ENCODE data around the gene PRSS57. TPM values are rescaled to one million over a fixed set of nuclear protein-coding genes. Genes with fewer than 3 reads are reported as not detected.

The PRSS57 gene
- total RNA-seq, 1 donor from 2014 or later = not detected

GRCh38 chr19:723247-723646 lies 28.0 kb upstream of the PRSS57 start:
- no peaks in the 10 kb centered on the region for H3K9me3 ChIP-seq (ENCODE audit: control insufficient read depth in 3 of 3, low read length in 3 of 3)
- peaks cover 8 to 14% (median 8%) of the 10 kb centered on the region in 3 donors for H3K4me1 ChIP-seq (ENCODE audit: control insufficient read depth in 3 of 3, insufficient read depth in 3 of 3, low read length in 3 of 3)
- peaks cover 20 to 27% (median 21%) of the 10 kb centered on the region in 3 donors for H3K27me3 ChIP-seq (ENCODE audit: control insufficient read depth in 3 of 3, insufficient read depth in 3 of 3, low read length in 3 of 3)
- H3K36me3 ChIP-seq (ENCODE audit: control insufficient read depth in 3 of 3, insufficient read depth in 3 of 3, low read length in 3 of 3) = peaks cover 0 to 2% (median 0%) of the 10 kb centered on the region in 3 donors
- H3K9ac ChIP-seq (ENCODE audit: low read depth in 1 of 3, low read length in 3 of 3) = no peak overlapping the region
- H3K4me3 ChIP-seq (ENCODE audit: low read length in 3 of 3) = no peak overlapping the region
- no peak overlapping the region for H3K27ac ChIP-seq (ENCODE audit: low read depth, low read length)

GRCh38 chr19:722553-723101 lies 27.4 kb upstream of the PRSS57 start:
- no peak overlapping the region for H3K4me3 ChIP-seq (ENCODE audit: low read length in 3 of 3)
- peaks cover 21 to 24% (median 22%) of the 10 kb centered on the region in 3 donors for H3K27me3 ChIP-seq (ENCODE audit: control insufficient read depth in 3 of 3, insufficient read depth in 3 of 3, low read length in 3 of 3)
- H3K9me3 ChIP-seq (ENCODE audit: control insufficient read depth in 3 of 3, low read length in 3 of 3) = no peaks in the 10 kb centered on the region
- peaks cover 4 to 9% (median 8%) of the 10 kb centered on the region in 3 donors for H3K4me1 ChIP-seq (ENCODE audit: control insufficient read depth in 3 of 3, insufficient read depth in 3 of 3, low read length in 3 of 3)
- peak overlapping the region; percentile 40 for H3K27ac ChIP-seq (ENCODE audit: low read depth, low read length)
- no peak overlapping the region for H3K9ac ChIP-seq (ENCODE audit: low read depth in 1 of 3, low read length in 3 of 3)
- H3K36me3 ChIP-seq (ENCODE audit: control insufficient read depth in 3 of 3, insufficient read depth in 3 of 3, low read length in 3 of 3) = peaks cover 0 to 2% (median 0%) of the 10 kb centered on the region in 3 donors

GRCh38 chr19:720345-721160 lies 25.3 kb upstream of the PRSS57 start:
- Histone ChIP-seq H3K9me3 (ENCODE audit: control insufficient read depth in 3 of 3, low read length in 3 of 3) (peaks cover 0 to 3% (median under 1%) of the 10 kb centered on the region in 3 donors), H3K36me3 (ENCODE audit: control insufficient read depth in 3 of 3, insufficient read depth in 3 of 3, low read length in 3 of 3) (no peaks in the 10 kb centered on the region), H3K27me3 (ENCODE audit: control insufficient read depth in 3 of 3, insufficient read depth in 3 of 3, low read length in 3 of 3) (peaks cover 12 to 19% (median 19%) of the 10 kb centered on the region in 3 donors), H3K4me1 (ENCODE audit: control insufficient read depth in 3 of 3, insufficient read depth in 3 of 3, low read length in 3 of 3) (peaks cover 0 to 4% (median 4%) of the 10 kb centered on the region in 3 donors), H3K27ac (ENCODE audit: low read depth, low read length) (no peak overlapping the region), H3K9ac (ENCODE audit: low read depth in 1 of 3, low read length in 3 of 3) (no peak overlapping the region), H3K4me3 (ENCODE audit: low read length in 3 of 3) (no peak overlapping the region)

- peaks cover 0 to 2% (median 0%) of the 10 kb centered on the region in 3 donors for H3K36me3 ChIP-seq (ENCODE audit: control insufficient read depth in 3 of 3, insufficient read depth in 3 of 3, low read length in 3 of 3)
- peak overlapping the region; percentile 64 for H3K27ac ChIP-seq (ENCODE audit: low read depth, low read length)
- peaks cover 3 to 6% (median 3%) of the 10 kb centered on the region in 3 donors for H3K9me3 ChIP-seq (ENCODE audit: control insufficient read depth in 3 of 3, low read length in 3 of 3)
- H3K27me3 ChIP-seq (ENCODE audit: control insufficient read depth in 3 of 3, insufficient read depth in 3 of 3, low read length in 3 of 3) = peaks cover 11 to 22% (median 19%) of the 10 kb centered on the region in 3 donors
- peaks cover 0 to 4% (median 4%) of the 10 kb centered on the region in 3 donors for H3K4me1 ChIP-seq (ENCODE audit: control insufficient read depth in 3 of 3, insufficient read depth in 3 of 3, low read length in 3 of 3)
- no peak overlapping the region for H3K9ac ChIP-seq (ENCODE audit: low read depth in 1 of 3, low read length in 3 of 3)
- no peak overlapping the region for H3K4me3 ChIP-seq (ENCODE audit: low read length in 3 of 3)
These were observed 24.5 kb upstream of the PRSS57 start for GRCh38 chr19:719636-720344.

- Histone ChIP-seq H3K36me3 (ENCODE audit: control insufficient read depth in 3 of 3, insufficient read depth in 3 of 3, low read length in 3 of 3) (peaks cover 0 to 2% (median 0%) of the 10 kb centered on the region in 3 donors), H3K27ac (ENCODE audit: low read depth, low read length) (peak overlapping the region; percentile 64), H3K4me1 (ENCODE audit: control insufficient read depth in 3 of 3, insufficient read depth in 3 of 3, low read length in 3 of 3) (peaks cover 0 to 4% (median 4%) of the 10 kb centered on the region in 3 donors), H3K4me3 (ENCODE audit: low read length in 3 of 3) (no peak overlapping the region), H3K9me3 (ENCODE audit: control insufficient read depth in 3 of 3, low read length in 3 of 3) (peaks cover 3 to 6% (median 3%) of the 10 kb centered on the region in 3 donors), H3K9ac (ENCODE audit: low read depth in 1 of 3, low read length in 3 of 3) (no peak overlapping the region), H3K27me3 (ENCODE audit: control insufficient read depth in 3 of 3, insufficient read depth in 3 of 3, low read length in 3 of 3) (peaks cover 11 to 22% (median 19%) of the 10 kb centered on the region in 3 donors)
These were observed 23.8 kb upstream of the PRSS57 start for GRCh38 chr19:718991-719512.

GRCh38 chr19:718251-718951 lies 23.1 kb upstream of the PRSS57 start:
- peaks cover 3 to 6% (median 3%) of the 10 kb centered on the region in 3 donors for H3K9me3 ChIP-seq (ENCODE audit: control insufficient read depth in 3 of 3, low read length in 3 of 3)
- H3K27ac ChIP-seq (ENCODE audit: low read depth, low read length) = peak overlapping the region; percentile 64
- H3K4me3 ChIP-seq (ENCODE audit: low read length in 3 of 3) = no peak overlapping the region
- H3K36me3 ChIP-seq (ENCODE audit: control insufficient read depth in 3 of 3, insufficient read depth in 3 of 3, low read length in 3 of 3) = peaks cover 0 to 2% (median 0%) of the 10 kb centered on the region in 3 donors
- peaks cover 11 to 22% (median 19%) of the 10 kb centered on the region in 3 donors for H3K27me3 ChIP-seq (ENCODE audit: control insufficient read depth in 3 of 3, insufficient read depth in 3 of 3, low read length in 3 of 3)
- no peak overlapping the region for H3K9ac ChIP-seq (ENCODE audit: low read depth in 1 of 3, low read length in 3 of 3)
- H3K4me1 ChIP-seq (ENCODE audit: control insufficient read depth in 3 of 3, insufficient read depth in 3 of 3, low read length in 3 of 3) = peaks cover 0 to 4% (median 4%) of the 10 kb centered on the region in 3 donors

GRCh38 chr19:715347-715746 lies 20.1 kb upstream of the PRSS57 start:
- Histone ChIP-seq H3K9me3 (ENCODE audit: control insufficient read depth in 3 of 3, low read length in 3 of 3) (peaks cover 3 to 6% (median 3%) of the 10 kb centered on the region in 3 donors), H3K27me3 (ENCODE audit: control insufficient read depth in 3 of 3, insufficient read depth in 3 of 3, low read length in 3 of 3) (peaks cover 11 to 15% (median 14%) of the 10 kb centered on the region in 3 donors), H3K4me1 (ENCODE audit: control insufficient read depth in 3 of 3, insufficient read depth in 3 of 3, low read length in 3 of 3) (peaks cover 0 to 2% (median 0%) of the 10 kb centered on the region in 3 donors), H3K36me3 (ENCODE audit: control insufficient read depth in 3 of 3, insufficient read depth in 3 of 3, low read length in 3 of 3) (peaks cover 0 to 2% (median 0%) of the 10 kb centered on the region in 3 donors), H3K27ac (ENCODE audit: low read depth, low read length) (no peak overlapping the region), H3K4me3 (ENCODE audit: low read length in 3 of 3) (no peak overlapping the region), H3K9ac (ENCODE audit: low read depth in 1 of 3, low read length in 3 of 3) (no peak overlapping the region)

GRCh38 chr19:711254-711653 lies 16.0 kb upstream of the PRSS57 start:
- H3K27me3 ChIP-seq (ENCODE audit: control insufficient read depth in 3 of 3, insufficient read depth in 3 of 3, low read length in 3 of 3) = peaks cover 5 to 19% (median 12%) of the 10 kb centered on the region in 3 donors
- H3K4me3 ChIP-seq (ENCODE audit: low read length in 3 of 3) = no peak overlapping the region
- H3K27ac ChIP-seq (ENCODE audit: low read depth, low read length) = peak overlapping the region; percentile 36
- no peak overlapping the region for H3K9ac ChIP-seq (ENCODE audit: low read depth in 1 of 3, low read length in 3 of 3)
- H3K4me1 ChIP-seq (ENCODE audit: control insufficient read depth in 3 of 3, insufficient read depth in 3 of 3, low read length in 3 of 3) = peaks cover 0 to 2% (median 0%) of the 10 kb centered on the region in 3 donors
- peaks cover 0 to 2% (median 0%) of the 10 kb centered on the region in 3 donors for H3K36me3 ChIP-seq (ENCODE audit: control insufficient read depth in 3 of 3, insufficient read depth in 3 of 3, low read length in 3 of 3)
- H3K9me3 ChIP-seq (ENCODE audit: control insufficient read depth in 3 of 3, low read length in 3 of 3) = peaks cover 3 to 6% (median 5%) of the 10 kb centered on the region in 3 donors

- no peak overlapping the region for H3K9ac ChIP-seq (ENCODE audit: low read depth in 1 of 3, low read length in 3 of 3)
- H3K27me3 ChIP-seq (ENCODE audit: control insufficient read depth in 3 of 3, insufficient read depth in 3 of 3, low read length in 3 of 3) = peaks cover 5 to 18% (median 12%) of the 10 kb centered on the region in 3 donors
- H3K4me3 ChIP-seq (ENCODE audit: low read length in 3 of 3) = no peak overlapping the region
- peaks cover 0 to 2% (median 0%) of the 10 kb centered on the region in 3 donors for H3K36me3 ChIP-seq (ENCODE audit: control insufficient read depth in 3 of 3, insufficient read depth in 3 of 3, low read length in 3 of 3)
- H3K4me1 ChIP-seq (ENCODE audit: control insufficient read depth in 3 of 3, insufficient read depth in 3 of 3, low read length in 3 of 3) = peaks cover 0 to 2% (median 0%) of the 10 kb centered on the region in 3 donors
- peak overlapping the region; percentile 36 for H3K27ac ChIP-seq (ENCODE audit: low read depth, low read length)
- peaks cover 3 to 6% (median 5%) of the 10 kb centered on the region in 3 donors for H3K9me3 ChIP-seq (ENCODE audit: control insufficient read depth in 3 of 3, low read length in 3 of 3)
These were observed 15.5 kb upstream of the PRSS57 start for GRCh38 chr19:710767-711166.

Data from skeletal muscle tissue (tissue), 4 donors.